Gastroesophageal sphincter (tissue), 4 donors: ENCODE measurements around the gene DNAAF9. TPM values are rescaled to one million over a fixed set of nuclear protein-coding genes. Genes with fewer than 3 reads are reported as not detected.

Source experiments
- ATAC-seq: fragments of 150-250 bp; one replicate; pipeline ENCODE4 v1.9.1; 2016; ENCODE audit warnings: mild to moderate bottlenecking, moderate library complexity
- H3K27ac ChIP-seq, 4 donors: fragments of 200-600 bp; sonication (generic) in 3 of 4; 1 replicate in 3 of 4; 2 replicates in 1 of 4; pipeline ENCODE4 v1.5.1; 2016 to 2019
- H3K27me3 ChIP-seq: fragments of 200-600 bp; sonication (generic); one replicate; pipeline ENCODE4 v1.5.1; 2019
- H3K36me3 ChIP-seq, 2 donors: fragments of 200-600 bp; sonication (generic); one replicate each; pipeline ENCODE4 v1.5.1; 2019; ENCODE audit warnings: control low read depth in 1 of 2
- H3K4me1 ChIP-seq, 3 donors: fragments of 200-600 bp; sonication (generic); 1 replicate in 2 of 3; 2 replicates in 1 of 3; pipeline ENCODE4 v1.5.1; 2016 to 2019; ENCODE audit warnings: control low read depth in 2 of 3
- H3K4me3 ChIP-seq, 2 donors: fragments of 200-600 bp; sonication (generic); one replicate each; pipeline ENCODE4 v1.5.1; 2019; ENCODE audit warnings: mild to moderate bottlenecking in 1 of 2, moderate library complexity in 1 of 2
- H3K9me3 ChIP-seq, 3 donors: fragments of 200-600 bp; sonication (generic); one replicate each; pipeline ENCODE4 v1.5.1; 2017 to 2019; ENCODE audit warnings: control low read depth in 2 of 3
- EP300 ChIP-seq: sonication (generic); formaldehyde crosslinking; IDR thresholded peaks from one replicate; pipeline ENCODE4 v1.6.1; 2017; ENCODE audit warnings: antibody characterized with exemption, mild to moderate bottlenecking
- POLR2A ChIP-seq, 2 donors: fragments of 450-650 bp; IDR thresholded peaks; one replicate each; pipeline ENCODE4 v1.6.1; 2017; ENCODE audit warnings: antibody characterized with exemption in 2 of 2, mild to moderate bottlenecking in 2 of 2, moderate library complexity in 1 of 2
- POLR2AphosphoS5 ChIP-seq: sonication (generic); formaldehyde crosslinking; IDR thresholded peaks from one replicate; pipeline ENCODE4 v1.6.1; 2017; ENCODE audit warnings: antibody characterized with exemption
- WGBS, 2 donors: methylation state at CpG; one replicate each; pipeline ENCODE4 v1.1.5; 2018; ENCODE audit warnings: low coverage in 1 of 2; 5-methylcytosine and 5-hydroxymethylcytosine counted together
- total RNA-seq, 4 donors: library from RNA; depleted of rRNA; stranded (reverse); fragments of >200 nt; gene quantifications; one replicate each; pipeline ENCODE4 v1.1.0, GENCODE V29; 2016
- TF ChIP-seq, protein P1 (sequence below), 4 experiments: fragments of 200-600 bp in 2 of 4; fragments of 450-650 bp in 2 of 4; sonication (generic) in 1 of 4; IDR thresholded peaks; one replicate each; pipeline ENCODE4 v1.5.1; 2017 to 2019; ENCODE audit warnings: antibody characterized with exemption in 4 of 4, mild to moderate bottlenecking in 2 of 4, moderate library complexity in 2 of 4

DNAAF9 gene
- total RNA-seq, 4 donors from 2014 or later = 30.3 to 59.4 (median 35.9) TPM

DNA sequence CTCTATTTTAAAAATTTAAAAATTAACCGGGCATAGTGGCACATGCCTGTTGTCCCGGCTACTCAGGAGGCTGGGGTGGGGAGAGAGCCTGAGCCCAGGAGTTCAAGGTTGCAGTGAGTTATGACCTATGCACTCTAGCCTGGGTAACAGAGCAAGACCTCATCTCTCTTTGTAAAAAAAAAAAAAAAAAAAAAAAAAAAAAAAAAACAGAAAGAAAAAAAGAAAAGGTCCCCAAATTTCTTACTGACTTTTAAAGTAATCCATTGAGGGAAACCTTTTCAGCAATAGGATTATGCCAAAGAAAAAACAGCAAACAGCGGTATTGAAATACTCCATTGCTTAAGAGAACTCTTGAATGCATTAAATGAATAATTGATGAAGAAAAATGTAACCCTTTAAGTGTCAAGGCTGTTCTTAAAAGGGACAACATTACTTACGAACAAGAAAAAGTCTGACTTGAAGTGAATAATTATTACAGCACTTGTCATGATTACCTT is 6.0 kb upstream of the DNAAF9 start:
- 63 to 66% methylated on average over 2 to 4 of the region's 4 CpGs for WGBS, 2 donors
- no peaks in the 10 kb centered on the region for H3K9me3 ChIP-seq

DNA sequence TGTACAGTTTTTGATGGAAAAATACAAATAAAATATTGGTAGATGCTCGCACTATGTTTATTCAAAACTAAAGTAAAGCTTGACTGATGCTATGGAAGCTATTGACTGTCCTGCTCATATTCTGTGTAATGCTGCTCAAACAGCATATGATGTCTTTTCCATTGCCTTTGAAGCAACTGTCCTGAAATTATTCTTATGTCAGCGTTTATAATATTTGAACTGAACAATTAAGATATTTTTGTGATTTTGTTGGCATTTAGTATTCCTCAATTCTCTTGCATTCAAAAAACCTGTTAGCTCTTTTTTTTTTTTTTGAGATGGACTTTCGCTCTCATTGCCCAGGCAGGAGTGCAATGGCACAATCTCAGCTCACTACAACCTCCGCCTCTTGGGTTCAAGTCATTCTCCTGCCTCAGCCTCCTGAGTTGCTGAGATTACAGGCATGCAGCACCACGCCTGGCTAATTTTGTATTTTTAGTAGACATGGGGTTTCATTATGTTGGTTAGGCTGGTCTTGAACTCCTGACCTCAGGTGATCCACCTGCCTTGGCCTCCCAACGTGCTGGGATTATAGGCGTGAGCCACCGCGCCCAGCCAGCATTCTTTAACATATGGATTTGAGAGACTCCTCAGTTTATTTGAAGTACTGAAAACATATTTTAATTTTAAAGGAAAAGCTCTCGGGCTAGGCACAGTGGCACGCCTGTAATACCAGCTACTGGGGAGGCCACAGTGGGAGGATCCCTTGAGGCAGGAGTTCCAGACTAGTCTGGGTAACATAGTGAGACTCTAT is 5.3 kb upstream of the DNAAF9 start:
- Histone ChIP-seq H3K27me3 (peaks cover 13% of the 10 kb centered on the region), H3K9me3 (no peaks in the 10 kb centered on the region), H3K4me1 (peaks cover 0 to 5% (median 0%) of the 10 kb centered on the region in 3 donors), H3K27ac (no peak overlapping the region), H3K36me3 (no peaks in the 10 kb centered on the region), H3K4me3 (no peak overlapping the region)
- no peak for TF ChIP-seq EP300
- no peak for TF ChIP-seq POLR2A (IDR thresholded peaks at IDR 0.05)
- TF ChIP-seq POLR2AphosphoS5 = no peak
- TF ChIP-seq, protein P1, sequence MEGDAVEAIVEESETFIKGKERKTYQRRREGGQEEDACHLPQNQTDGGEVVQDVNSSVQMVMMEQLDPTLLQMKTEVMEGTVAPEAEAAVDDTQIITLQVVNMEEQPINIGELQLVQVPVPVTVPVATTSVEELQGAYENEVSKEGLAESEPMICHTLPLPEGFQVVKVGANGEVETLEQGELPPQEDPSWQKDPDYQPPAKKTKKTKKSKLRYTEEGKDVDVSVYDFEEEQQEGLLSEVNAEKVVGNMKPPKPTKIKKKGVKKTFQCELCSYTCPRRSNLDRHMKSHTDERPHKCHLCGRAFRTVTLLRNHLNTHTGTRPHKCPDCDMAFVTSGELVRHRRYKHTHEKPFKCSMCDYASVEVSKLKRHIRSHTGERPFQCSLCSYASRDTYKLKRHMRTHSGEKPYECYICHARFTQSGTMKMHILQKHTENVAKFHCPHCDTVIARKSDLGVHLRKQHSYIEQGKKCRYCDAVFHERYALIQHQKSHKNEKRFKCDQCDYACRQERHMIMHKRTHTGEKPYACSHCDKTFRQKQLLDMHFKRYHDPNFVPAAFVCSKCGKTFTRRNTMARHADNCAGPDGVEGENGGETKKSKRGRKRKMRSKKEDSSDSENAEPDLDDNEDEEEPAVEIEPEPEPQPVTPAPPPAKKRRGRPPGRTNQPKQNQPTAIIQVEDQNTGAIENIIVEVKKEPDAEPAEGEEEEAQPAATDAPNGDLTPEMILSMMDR (IDR thresholded peaks at IDR 0.05) = no peak
- no peak for ATAC-seq
- 83 to 89% methylated on average over 3 to 10 of the region's 11 CpGs for WGBS, 2 donors

More for the DNA sequence above, 6.0 kb upstream of the DNAAF9 start:
- TF ChIP-seq EP300 (no peak), POLR2A (IDR thresholded peaks at IDR 0.05) (no peak), POLR2AphosphoS5 (no peak)
- TF ChIP-seq, protein P1 (IDR thresholded peaks at IDR 0.05) = no peak
- no peak overlapping the region for H3K27ac ChIP-seq
- peaks cover 0 to 5% (median 0%) of the 10 kb centered on the region in 3 donors for H3K4me1 ChIP-seq
- peaks cover 13% of the 10 kb centered on the region for H3K27me3 ChIP-seq
- no peaks in the 10 kb centered on the region for H3K36me3 ChIP-seq
- no peak overlapping the region for H3K4me3 ChIP-seq
- no peak for ATAC-seq

DNA sequence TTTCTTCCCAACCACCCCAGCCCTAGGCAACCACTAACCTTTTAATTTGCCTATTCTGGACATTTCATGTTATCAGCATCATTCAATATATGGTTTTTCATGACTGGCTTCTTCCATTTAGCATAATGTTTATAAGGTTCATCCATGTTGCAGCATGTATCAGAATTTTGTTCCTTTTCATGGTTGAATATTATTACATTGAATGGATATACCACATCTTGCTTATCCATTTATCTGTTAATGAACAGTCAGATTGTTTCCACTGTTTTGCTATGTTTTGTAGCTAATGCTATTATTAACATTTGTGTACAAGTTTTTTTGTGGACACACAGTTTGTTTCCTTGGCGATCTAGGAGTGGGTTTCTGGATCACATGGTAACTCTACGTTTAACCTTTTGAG is 3.0 kb upstream of the DNAAF9 start:
- Histone ChIP-seq H3K27ac (no peak overlapping the region), H3K27me3 (peaks cover 3% of the 10 kb centered on the region), H3K4me1 (peaks cover 0 to 15% (median 5%) of the 10 kb centered on the region in 3 donors), H3K4me3 (no peak overlapping the region), H3K36me3 (no peaks in the 10 kb centered on the region), H3K9me3 (no peaks in the 10 kb centered on the region)
- ATAC-seq = no peak
- 76 to 82% methylated on average over 2 of the region's 2 CpGs for whole genome bisulfite sequencing, 2 donors
- TF ChIP-seq POLR2AphosphoS5 (no peak), POLR2A (IDR thresholded peaks at IDR 0.05) (no peak), EP300 (no peak)
- TF ChIP-seq, protein P1 (IDR thresholded peaks at IDR 0.05) = no peak

GRCh38 chr20:3409417-3409816 is 1.9 kb upstream of the DNAAF9 start:
- peaks cover 0 to 26% (median 5%) of the 10 kb centered on the region in 3 donors for H3K4me1 ChIP-seq
- no peaks in the 10 kb centered on the region for H3K36me3 ChIP-seq
- ATAC-seq = no peak
- peak overlapping the region in 3 of 4 donors; percentile 96 to 98 (median 97) for H3K27ac ChIP-seq
- no peaks in the 10 kb centered on the region for H3K27me3 ChIP-seq
- TF ChIP-seq, protein P1 (IDR thresholded peaks at IDR 0.05) = no peak
- TF ChIP-seq POLR2A (IDR thresholded peaks at IDR 0.05) (no peak), POLR2AphosphoS5 (no peak), EP300 (no peak)
- H3K9me3 ChIP-seq = no peaks in the 10 kb centered on the region
- WGBS, 2 donors = 97 to 100% methylated on average over 7 to 10 of the region's 10 CpGs
- H3K4me3 ChIP-seq = peak overlapping the region in 1 of 2 donors; percentile 94
